GM21526 (cell line): ENCODE data around the gene LTBP1.
"Not testable (repeated sequence)": the region's sequence is repeated elsewhere in the genome, so short reads cannot be mapped to it uniquely, and the experiment has no call there.

Experiments
- ATAC-seq: cut with Tn5 transposase; IDR thresholded peaks from one replicate; pipeline ENCODE4 v1.9.1; 2021; ENCODE audit warnings: moderate library complexity; ENCODE audit not compliant: unreplicated experiment, low FRiP score

Gene LTBP1, protein sequence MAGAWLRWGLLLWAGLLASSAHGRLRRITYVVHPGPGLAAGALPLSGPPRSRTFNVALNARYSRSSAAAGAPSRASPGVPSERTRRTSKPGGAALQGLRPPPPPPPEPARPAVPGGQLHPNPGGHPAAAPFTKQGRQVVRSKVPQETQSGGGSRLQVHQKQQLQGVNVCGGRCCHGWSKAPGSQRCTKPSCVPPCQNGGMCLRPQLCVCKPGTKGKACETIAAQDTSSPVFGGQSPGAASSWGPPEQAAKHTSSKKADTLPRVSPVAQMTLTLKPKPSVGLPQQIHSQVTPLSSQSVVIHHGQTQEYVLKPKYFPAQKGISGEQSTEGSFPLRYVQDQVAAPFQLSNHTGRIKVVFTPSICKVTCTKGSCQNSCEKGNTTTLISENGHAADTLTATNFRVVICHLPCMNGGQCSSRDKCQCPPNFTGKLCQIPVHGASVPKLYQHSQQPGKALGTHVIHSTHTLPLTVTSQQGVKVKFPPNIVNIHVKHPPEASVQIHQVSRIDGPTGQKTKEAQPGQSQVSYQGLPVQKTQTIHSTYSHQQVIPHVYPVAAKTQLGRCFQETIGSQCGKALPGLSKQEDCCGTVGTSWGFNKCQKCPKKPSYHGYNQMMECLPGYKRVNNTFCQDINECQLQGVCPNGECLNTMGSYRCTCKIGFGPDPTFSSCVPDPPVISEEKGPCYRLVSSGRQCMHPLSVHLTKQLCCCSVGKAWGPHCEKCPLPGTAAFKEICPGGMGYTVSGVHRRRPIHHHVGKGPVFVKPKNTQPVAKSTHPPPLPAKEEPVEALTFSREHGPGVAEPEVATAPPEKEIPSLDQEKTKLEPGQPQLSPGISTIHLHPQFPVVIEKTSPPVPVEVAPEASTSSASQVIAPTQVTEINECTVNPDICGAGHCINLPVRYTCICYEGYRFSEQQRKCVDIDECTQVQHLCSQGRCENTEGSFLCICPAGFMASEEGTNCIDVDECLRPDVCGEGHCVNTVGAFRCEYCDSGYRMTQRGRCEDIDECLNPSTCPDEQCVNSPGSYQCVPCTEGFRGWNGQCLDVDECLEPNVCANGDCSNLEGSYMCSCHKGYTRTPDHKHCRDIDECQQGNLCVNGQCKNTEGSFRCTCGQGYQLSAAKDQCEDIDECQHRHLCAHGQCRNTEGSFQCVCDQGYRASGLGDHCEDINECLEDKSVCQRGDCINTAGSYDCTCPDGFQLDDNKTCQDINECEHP (N-terminal part only)

DNA sequence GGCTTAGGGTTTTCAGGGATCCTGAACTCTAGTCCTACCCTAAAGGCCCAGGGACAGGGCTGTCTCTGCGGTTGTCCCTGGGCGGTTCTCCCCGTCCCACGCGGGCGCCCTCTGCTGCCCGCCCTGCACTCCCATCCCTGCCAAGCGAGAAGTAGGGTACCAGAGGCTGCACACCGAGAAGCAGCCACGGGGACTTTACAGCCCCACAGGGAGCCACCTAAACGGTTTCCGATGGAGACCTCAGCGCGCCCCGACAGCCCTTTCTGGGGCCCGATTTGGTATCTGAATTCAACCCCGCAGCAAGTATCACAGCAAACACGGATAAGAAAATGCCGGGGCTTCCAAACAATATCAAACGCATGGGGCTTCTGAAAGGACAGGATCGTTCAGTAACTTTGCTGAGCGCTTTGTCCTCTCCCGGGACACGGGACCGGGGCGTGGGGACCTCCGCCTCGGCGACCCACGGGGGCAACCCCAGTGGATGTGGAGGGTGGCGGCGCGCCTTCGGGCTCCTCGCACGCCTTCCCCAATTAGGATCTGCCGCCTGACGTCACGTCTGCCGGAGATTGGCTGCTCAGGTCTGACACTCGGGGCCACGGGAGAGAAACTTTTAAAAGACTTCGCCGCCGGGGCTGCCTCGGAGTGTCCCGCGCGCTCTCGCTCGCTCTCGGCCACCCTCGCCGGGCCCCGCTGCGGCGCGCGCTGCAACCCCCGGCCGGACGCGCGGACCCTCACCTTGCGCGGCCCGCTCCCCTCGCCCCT, at the start of gene LTBP1:
LTBP1 (plus strand) TSS at position 640 of the 762 bp plus-strand sequence. CDS start 372 bp downstream, outside the sequence.
- peak; percentile 75 for ATAC-seq

DNA sequence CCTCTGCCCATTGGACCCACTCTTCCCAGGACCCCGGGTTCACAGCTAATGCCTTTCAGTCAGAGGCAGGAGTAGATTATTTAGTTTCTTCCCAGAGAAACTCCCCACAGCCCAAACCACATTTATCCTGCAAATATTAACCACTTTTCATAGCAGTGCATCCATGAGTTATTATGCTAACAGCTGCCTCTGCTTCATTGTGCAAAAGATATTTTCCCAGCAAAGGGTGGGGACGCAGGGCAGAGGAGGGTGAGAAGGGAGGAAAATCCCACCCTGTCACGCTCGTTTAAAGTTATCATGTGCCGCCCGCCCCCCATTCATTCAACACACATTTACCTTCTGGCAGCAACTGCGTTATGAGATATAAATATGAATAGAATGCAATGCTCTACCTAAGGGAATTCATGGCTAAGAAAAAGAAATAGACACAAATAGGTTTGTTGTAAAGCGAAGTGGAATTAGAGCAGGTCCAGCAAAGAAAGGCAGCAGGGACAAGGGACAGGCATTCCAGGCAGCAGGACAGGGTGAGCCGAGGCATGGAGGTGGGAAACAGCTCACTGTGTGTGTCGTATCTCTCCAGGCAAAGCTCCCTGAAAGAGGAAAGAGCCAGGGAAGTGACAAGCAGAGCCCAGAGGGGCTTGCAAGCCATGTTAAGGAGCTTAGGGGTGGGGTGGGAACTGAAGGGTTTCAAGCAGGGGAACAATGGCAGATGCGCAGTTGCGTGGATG, 46.3 kb upstream of the LTBP1 start:
- ATAC-seq = no peak

DNA sequence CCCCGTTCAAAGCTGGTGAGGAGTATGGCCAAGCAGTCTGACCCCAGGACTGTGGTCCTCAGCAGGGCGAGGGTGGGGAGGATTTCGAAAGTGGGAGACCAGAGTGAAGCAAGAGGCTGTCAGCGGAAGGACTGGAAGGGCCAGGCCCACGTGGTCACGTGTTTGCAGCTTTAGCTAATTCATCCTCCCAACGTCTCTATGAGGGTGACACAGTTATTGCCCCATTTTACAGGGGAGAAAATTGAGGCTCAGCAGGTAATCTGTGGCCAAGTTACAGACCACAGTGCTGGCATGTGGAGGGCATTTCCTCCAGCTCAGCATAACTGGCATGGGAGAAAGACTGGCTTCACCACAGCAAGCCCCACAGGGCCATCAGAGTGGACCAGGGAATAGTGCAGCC, 45.4 kb upstream of the LTBP1 start:
- ATAC-seq = no peak

DNA sequence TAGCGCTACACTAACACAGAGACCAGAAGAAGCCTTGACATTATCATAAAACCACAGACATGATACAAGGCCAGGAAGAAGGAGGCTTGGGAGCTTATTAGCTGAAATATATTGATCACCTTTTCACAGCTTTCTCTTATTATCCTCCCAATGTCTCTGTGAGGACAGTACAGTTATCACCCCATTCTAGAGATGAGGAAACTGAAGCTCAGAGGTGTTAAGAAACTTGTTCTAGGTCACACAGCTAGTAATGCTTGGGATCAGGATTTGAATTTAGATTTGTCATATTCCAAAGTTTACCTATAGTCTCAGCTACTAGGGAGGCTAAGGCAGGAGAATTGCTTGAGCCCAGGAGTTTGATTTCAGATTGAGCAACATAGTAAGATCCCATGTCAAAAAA, 44.6 kb upstream of the LTBP1 start:
- ATAC-seq = no peak

DNA sequence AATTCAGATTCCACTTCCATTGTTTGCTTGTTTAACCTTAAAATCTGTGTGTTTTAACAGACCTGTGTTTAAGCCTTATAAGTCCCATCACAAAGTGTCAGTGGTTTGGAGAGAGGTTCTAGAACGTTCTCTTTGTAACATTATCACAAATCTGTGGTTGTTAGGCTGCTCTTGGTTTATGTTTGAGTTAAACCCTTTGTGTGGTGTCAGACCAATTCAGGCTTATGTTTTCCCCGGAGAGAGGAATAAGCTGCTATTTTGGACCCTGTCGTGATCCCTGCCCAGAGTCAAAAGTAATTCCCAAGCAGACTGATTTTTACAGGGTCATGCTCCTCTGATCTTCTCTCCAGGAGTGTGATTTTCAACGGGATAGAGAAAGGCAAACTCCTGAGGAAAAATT, 43.8 kb upstream of the LTBP1 start:
- no peak for ATAC-seq

DNA sequence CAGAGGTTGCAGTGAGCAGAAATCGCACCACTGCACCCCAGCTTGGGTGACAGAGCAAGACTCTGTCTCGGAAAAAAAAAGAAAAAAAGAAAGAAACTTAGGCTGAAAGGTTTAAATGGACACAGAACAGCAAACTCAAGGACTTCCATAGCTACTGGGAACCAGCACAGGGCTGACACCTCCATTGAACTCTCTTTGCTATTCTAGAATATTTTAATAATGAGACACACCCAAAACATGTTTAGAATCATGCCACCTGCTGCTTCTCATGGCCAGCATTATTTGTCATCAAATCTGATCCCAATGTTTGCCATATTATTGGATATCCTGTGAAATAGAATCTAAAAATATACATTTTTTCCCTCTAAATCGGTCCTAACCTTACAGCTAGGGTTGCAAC, 42.7 kb upstream of the LTBP1 start:
- ATAC-seq = no peak

DNA sequence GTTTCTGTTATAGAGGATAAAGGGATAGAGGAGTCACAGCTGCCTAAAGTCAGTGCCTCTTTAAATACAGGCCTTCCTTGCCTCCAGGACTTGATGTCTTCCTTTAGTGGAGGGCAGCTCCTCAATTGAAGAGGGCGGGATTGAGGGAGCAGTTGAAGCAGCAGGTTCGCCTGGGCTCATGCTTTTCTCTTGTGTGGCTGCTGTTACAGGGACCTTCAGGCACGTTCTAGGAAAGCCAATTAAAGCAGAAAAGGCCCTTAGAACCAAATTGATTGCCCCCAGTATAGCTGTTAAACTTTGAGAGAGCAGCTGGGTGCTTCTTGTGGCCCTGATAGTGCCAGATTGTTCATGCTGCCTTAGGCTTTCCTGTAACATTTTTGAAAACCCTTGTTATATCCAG, 42.0 kb upstream of the LTBP1 start:
- ATAC-seq = no peak

DNA sequence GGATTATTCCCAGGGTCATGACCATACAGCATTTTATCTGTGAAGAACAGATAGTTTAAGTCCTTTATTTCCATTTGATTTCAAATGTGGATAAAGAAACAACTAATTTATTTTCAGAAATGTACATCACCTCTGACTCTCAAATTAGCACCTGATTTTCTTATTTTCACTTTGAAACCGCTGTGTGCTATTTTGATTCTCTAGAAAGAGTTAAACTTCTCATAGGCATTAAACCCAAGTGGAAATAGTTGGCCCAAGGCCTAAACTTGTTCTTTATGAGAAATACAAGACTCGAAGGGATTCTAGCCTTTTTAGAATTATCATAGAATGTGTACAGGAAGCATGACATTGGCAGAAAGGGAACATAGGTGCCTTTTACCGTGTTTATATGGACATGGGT, 41.5 kb upstream of the LTBP1 start:
- ATAC-seq = no peak

DNA sequence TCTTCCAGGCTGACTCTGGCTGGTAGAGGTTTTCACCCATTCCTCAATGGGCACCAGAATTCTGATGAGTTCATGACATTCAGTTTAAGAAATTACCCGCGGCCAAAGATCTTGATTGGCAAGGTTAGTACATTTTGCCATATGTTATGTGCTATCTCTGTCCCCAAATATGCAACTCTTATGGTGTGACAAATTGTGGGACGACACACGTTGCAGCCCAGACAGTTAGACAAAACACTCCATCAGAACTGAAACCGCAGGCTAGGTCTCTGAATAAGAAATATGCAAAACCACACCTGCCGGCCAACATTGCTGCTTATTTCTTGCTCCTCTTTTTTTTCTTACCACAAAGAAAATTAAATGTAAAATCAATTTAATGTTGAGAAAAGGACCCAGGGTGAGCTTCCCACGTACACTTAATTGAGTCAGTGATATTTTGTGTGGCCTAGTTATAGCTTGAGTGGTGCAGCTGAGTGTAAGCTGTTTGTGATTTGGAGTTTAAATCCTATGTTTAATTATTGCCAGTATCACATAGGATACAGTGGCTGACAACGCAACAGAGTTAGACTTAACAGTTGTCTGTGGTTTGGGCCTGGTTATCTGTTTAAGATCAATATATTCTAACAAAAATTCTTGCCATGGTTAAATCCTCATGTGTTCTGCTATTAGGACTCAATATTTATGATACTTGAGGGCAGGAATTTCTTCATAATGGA, 35.7 kb upstream of the LTBP1 start:
- peak; percentile 95 for ATAC-seq

DNA sequence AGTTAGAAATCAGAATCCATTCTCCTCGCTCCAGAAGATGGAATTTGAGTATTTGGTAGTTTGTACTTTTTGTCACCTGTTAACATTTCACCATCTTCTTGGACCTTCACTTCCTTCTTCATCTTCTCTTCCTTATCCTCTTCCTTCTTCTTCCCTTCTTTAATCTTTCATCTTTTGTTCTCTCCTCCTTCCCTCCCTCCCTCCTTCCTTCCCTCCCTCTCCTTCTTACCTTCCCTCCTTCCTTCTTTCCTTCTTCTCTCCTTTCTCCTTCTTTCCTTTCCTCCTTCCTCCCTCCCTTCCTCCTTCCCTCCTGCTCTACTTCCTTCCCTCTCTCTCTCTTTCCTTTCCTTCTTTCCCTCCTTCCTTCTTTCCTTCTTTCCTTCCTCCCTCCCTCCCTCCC, 31.1 kb upstream of the LTBP1 start:
- ATAC-seq = no peak

DNA sequence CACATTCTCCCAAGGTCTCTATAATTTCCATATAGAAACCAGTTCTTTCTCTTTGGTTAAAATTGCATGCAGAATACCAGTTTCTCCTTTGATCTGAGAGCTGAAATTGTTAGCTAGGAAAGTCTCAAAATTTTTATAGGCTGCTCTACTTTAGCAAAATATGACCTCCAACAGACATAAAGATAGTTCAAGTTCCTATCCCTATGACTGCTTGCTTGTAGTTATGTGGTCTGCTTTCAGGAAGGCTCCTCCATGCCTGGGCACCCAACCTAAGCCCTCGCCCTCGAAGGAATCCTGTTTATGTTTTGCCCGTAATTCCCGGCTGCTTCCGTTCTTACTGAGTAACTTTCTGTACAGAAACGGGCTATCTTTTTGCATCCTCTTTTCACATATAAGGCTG, 28.0 kb upstream of the LTBP1 start:
- ATAC-seq = no peak

DNA sequence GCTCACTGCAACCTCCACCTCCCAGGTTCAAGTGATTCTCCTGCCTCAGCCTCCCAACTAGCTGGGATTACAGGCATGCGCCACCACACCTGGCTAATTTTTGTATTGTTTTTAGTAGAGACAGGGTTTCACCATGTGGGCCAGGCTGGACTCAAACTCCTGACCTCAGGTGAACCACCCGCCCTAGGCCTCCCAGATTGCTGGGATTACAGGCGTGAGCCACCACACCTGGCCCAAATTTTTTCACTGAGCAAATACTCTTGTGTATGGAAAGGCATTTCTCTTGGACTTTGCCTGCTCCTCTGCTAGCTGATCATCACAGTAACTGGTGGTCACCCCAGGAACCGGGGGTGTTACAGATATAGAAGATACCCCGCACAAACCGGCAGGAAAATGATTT, 26.9 kb upstream of the LTBP1 start:
- not testable (repeated sequence) for ATAC-seq

DNA sequence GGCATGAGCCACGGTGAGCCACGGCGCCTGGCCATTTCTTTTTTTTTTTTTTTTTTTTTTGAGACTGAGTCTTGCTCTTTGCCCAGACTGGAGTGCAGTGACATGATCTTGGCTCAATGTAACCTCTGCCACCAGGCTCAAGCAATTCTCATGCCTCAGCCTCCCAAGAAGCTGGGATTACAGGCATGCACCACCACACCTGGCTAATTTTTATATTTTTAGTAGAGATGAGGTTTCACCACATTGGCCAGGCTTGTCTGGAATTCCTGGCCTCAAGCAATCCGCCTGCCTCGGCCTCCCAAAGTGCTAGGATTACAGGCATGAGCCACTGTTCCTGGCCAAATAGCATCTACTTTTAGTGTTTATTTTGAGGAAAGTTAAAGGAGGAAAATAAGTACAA, 25.3 kb upstream of the LTBP1 start:
- ATAC-seq = not testable (repeated sequence)

DNA sequence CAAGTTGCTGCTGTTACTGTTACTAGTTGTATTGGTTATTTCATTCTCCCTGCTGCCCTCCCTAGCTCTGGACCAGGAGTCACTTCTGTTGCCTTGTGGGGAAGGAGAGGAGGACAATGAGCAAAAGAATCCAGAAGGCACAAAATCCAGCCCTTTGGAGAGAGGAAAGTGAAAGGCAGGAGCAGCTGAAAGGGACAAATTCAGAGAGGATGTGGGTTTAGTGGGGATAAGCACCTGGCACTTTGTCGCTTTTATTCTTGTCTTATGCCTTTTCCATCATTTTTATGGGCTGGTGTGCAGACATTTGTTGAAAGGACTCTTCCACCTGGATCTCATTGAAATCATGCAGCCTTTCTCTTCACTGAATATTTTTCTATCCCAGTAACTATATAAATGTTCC, 24.3 kb upstream of the LTBP1 start:
- no peak for ATAC-seq

DNA sequence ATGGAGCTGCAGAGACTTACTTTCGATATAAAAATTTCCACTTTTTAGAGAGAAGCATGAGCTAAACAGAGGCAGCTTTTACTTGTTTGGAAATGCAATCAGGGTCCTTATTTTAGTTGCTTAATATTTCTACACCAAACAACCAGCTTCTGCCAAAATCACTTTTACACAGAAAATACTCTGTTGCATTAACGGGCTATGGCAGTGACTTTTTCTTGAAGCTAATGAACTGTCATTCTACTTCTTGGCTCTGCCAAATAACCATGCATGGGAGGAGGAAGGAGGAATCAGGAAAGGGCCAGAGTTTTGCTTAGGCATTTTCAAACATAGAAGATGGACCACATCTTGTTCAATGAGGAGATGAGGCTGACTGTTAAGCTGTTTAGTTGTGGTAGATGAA, 23.6 kb upstream of the LTBP1 start:
- ATAC-seq = no peak

DNA sequence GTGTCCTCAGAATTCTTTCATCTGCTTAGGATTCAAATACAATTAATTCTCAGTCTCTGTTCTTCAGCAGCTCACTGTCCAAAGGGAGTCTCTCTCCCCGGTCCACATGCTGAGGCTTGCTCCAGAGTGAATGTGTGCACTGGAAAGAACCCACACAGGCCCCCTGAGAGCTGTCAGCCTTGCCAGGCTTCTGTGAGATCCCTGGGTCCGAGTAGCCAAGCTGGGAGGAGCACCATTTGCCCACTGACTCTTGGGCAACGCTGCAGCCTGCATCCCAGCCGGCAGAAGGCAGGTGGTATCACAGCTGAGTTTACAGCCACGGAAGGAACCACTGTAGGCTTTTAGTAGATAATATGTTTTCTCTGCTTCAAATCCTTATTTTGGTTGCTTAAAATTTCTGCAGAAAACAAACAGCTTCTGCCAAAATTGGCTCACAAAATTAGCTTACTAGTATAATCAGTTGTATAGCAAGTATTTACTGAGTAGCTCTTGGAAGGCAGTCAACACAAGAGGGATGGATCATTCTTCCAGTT, 21.4 kb upstream of the LTBP1 start:
- ATAC-seq = no peak

DNA sequence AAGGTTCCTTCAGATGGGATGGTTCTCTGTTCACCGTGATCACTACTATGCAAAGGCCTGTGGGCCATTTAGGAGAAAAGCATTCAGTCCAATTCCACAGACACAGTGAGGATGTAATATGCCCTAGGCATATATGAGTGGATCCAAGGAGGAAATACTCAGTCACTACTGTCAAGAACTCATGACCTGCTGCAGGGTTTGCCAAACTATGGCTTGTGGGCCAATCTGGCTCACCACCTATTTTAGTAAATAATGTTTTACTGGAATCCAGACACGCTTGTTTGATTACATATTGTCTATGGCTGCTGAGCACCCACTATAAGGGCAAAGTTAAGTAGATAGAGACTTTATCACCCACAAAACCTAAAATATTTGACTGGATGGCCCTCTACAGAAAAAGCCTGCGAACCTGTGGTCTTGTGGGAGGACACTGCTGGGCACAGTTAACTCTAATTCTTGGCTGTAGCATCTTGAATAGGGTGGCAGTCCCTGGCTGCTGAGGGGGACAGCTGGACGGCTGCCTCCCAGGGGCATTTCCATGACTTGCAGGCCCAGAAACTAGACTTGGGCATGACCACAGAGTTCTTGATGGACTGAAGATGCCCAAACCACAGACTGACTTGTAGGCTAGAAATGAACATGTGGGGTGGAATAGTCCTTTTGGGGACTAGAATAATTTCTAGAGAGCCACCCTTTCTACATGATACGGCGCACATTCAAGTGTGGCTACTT, 20.6 kb upstream of the LTBP1 start:
- no peak for ATAC-seq

DNA sequence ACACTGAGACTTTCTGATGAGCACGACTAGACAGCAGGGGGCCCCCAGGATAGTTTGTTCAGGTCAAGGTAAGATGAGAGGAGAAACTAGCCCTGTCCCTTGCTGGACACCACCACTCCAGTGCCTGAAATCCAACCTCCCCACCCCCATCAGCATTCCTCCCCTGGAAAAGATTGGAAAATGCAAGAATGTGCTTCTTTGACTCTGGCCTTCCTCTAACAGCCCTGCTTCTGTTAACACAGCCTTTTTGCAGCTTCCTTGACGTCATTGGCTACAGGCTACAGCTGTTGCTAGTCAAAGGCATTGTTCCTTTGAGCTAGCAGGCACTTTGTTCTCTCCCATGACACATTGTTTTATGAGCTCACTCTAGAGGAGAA, 20.1 kb upstream of the LTBP1 start:
- no peak for ATAC-seq
